AG10803 (cell line): Measurements from ENCODE around the gene TMA7.
"Not testable (repeated sequence)": the region's sequence is repeated elsewhere in the genome, so short reads cannot be mapped to it uniquely, and the experiment has no call there.

Experiments used
- DNase-seq: peaks from one replicate; pipeline ENCODE4 v3.0.0; 2010; ENCODE audit warnings: low read depth
- H3K4me3 ChIP-seq: 2 replicates; pipeline ENCODE4 v1.5.1; 2011; ENCODE audit warnings: mild to moderate bottlenecking, low read length, control low read depth
- CTCF ChIP-seq: conservative IDR thresholded peaks from 2 replicates; pipeline ENCODE4 v1.5.1; 2011; ENCODE audit warnings: mild to moderate bottlenecking, low read length, control low read depth, inconsistent platforms

The TMA7 gene

DNA sequence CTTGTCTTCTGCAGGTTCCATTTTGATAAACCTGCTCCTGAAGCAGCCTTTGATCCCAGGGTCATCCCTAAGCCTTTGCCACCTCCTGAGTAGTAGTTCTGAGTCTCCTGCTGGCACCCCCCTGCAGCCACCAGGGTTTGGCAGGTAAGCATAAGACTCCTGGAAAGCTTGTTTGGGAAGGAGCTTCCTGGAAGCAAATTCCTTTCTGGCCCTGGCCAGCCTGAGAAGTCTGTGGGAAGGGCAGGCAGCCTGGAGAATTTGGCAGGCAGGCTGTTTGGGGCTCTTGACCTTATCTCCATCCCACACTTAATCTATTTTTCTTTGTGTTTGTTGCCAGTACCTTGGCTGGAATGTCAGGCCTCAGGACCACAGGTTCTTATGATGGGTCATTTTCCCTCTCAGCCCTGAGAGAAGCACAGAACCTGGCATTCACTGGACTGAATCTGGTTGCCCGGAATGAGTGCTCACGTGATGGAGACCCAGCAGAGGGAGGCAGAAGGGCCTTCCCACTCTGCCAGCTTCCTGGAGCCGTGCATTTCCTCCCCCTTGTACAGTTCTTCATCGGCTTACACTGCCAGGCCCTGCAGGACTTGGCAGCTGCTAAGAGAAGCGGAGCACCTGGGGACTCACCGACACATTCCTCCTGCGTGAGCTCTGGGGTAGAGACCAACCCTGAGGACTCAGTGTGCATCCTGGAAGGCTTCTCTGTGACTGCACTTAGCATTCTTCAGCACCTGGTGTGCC is 19.9 kb downstream of the TMA7 start:
- no peak for TF ChIP-seq CTCF
- no peak overlapping the region for H3K4me3 ChIP-seq

GRCh38 chr3:48460517-48460902 is 20.5 kb downstream of the TMA7 start:
- no peak for TF ChIP-seq CTCF
- H3K4me3 ChIP-seq = no peak overlapping the region

More for the DNA sequence above, 19.9 kb downstream of the TMA7 start:
- no peak for DNase-seq

GRCh38 chr3:48461767-48462166 is 21.7 kb downstream of the TMA7 start:
- not testable (repeated sequence) for DNase-seq, H3K4me3 ChIP-seq

More at GRCh38 chr3:48460517-48460902, 20.5 kb downstream of the TMA7 start:
- DNase-seq = no peak

- no peak overlapping the region for H3K4me3 ChIP-seq
- TF ChIP-seq CTCF = no peak
- DNase-seq = no peak
These were observed 23.6 kb downstream of the TMA7 start for GRCh38 chr3:48463703-48464102.

DNA sequence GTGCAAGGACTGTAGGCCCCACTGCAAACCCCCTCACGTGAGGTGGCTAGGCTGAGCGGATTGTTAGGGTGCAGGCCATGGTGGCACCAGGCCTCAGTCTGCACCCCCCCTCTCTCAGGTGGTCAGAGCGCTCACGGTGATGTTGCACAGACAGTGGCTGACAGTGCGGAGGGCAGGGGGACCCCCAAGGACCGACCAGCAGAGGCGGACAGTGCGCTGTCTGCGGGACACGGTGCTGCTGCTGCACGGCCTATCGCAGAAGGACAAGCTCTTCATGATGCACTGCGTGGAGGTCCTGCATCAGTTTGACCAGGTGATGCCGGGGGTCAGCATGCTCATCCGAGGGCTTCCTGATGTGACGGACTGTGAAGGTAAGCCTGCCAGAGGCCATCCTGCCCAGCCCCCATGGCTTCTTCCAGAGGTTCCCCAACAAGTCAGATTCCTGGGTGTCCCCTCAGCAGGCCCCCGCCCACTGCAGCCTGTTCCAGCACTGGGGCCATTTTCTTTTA is 24.7 kb downstream of the TMA7 start:
- no peak overlapping the region for H3K4me3 ChIP-seq
- no peak for DNase-seq
- no peak for TF ChIP-seq CTCF

DNA sequence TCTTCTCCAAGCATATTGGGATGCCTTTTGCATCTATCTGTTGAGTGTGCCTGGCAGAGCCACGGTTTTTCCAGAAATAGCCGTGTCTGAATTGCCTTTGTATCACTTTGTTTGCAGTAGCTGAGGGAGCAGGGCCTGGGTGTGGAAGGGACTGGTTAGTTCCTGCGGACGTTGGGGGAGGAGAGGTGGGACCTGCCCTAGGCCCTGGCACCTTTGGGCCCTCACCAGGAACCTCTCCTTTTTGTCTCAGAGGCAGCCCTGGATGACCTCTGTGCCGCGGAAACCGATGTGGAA is 25.1 kb downstream of the TMA7 start:
- H3K4me3 ChIP-seq = no peak overlapping the region
- TF ChIP-seq CTCF = no peak

DNA sequence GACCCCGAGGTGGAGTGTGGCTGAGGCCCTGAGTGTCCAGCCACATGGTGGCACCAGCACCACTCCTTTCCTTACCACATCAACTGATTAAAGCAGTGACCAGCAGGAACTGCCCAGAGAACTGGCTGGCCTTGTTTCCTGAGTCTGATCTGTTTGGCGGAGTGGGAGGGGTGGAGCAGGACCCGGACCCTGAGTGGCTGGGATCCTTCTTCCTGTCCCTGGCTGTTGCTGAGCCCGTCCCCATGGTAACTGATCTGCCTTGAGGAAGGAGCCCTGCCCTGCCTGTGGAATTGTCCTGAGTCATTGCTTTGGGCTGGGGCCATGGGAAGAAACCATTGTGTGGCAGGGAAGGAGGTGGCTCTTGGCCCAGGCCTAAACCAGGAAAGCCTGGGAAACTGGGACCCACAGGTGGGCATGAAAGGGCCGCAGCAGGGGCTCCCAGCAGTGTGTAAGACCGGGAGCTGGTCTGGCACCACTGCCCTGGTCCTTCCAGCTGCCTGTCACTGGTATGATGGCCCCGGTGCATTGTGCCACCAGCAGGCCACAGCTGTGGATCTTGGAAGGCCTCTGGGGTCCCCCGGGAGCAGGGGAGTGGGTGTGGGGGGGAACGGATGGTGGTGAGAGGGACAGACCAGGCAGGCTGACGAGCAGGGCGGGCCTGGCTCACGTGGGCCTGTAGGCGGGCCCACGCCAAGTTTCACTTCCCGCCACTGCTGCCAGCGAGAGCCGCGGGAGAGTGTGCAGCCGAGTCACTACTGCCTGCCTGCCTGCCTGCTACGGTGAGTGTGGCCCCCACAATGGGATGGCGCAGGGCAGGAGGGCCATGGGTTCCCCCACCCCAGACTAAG is 25.7 kb downstream of the TMA7 start:
- H3K4me3 ChIP-seq = peak overlapping the region; percentile 60
- DNase-seq = peak; percentile 100
- peak; percentile 75 for TF ChIP-seq CTCF

More for the DNA sequence above, 25.1 kb downstream of the TMA7 start:
- DNase-seq = no peak
